ENCODE measurements around the gene VSTM2B. TPM values are rescaled to one million over a fixed set of nuclear protein-coding genes. Genes with fewer than 3 reads are reported as not detected.
"Not testable (repeated sequence)": the region's sequence is repeated elsewhere in the genome, so short reads cannot be mapped to it uniquely, and the experiment has no call there.

The VSTM2B gene
- total RNA-seq, 2 donors from 2014 or later, result not detected

DNA sequence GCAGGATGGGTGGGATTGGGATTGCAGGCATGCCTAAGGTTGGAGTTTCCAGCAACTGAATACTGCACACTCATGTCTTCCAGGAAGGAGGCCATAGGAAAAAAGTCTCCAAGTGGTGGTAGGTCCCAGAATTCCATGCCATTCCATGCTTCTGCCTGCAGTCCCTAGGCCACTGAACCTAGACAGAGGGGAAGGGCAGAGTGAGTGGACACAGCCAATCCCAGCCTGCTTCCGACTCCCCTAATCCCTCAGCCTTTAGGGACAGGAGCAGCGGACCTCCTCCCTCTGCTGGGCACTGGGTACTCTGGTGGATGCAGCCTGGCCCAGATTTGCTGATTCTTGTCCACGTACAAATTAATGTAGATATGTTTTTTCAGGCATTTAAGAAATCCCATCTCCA, 17.0 kb downstream of the VSTM2B start:
- no peak for DNase-seq
- Mint-ChIP-seq H3K27me3 (peaks cover 11% of the 10 kb centered on the region), H3K4me3 (no peak overlapping the region), H3K27ac (no peak overlapping the region), H3K4me1 (peaks cover 3% of the 10 kb centered on the region), H3K36me3 (ENCODE audit: low read depth) (peaks cover 10% of the 10 kb centered on the region)
- H3K9me3 ChIP-seq (ENCODE audit: control insufficient read depth, low read length, poor library complexity, severe bottlenecking), result no peaks in the 10 kb centered on the region
- no peak for ATAC-seq

DNA sequence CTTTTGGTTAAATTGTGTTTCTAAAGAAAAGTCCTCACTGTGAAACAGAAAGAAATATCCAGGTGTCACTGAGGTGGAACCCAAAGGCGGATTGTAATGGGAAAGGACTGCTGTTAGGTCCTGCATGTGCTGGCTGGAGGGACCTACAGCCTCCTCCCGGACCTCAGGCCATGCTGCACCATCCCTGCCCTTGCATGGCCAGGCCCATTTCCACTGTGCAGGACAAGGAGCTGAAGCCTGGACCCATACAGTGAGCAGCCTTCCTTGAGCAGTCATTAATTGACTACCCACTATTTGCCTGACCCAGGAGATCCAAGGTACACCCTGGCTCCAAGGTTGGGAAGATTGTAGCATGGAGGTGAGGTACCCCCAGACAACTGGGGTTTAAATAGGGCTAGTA, 17.6 kb downstream of the VSTM2B start:
- Mint-ChIP-seq H3K4me1 (peaks cover 3% of the 10 kb centered on the region), H3K36me3 (ENCODE audit: low read depth) (peaks cover 8% of the 10 kb centered on the region), H3K4me3 (no peak overlapping the region), H3K27ac (no peak overlapping the region), H3K27me3 (peaks cover 15% of the 10 kb centered on the region)
- ATAC-seq (no peak), DNase-seq (no peak)
- no peaks in the 10 kb centered on the region for H3K9me3 ChIP-seq (ENCODE audit: control insufficient read depth, low read length, poor library complexity, severe bottlenecking)

DNA sequence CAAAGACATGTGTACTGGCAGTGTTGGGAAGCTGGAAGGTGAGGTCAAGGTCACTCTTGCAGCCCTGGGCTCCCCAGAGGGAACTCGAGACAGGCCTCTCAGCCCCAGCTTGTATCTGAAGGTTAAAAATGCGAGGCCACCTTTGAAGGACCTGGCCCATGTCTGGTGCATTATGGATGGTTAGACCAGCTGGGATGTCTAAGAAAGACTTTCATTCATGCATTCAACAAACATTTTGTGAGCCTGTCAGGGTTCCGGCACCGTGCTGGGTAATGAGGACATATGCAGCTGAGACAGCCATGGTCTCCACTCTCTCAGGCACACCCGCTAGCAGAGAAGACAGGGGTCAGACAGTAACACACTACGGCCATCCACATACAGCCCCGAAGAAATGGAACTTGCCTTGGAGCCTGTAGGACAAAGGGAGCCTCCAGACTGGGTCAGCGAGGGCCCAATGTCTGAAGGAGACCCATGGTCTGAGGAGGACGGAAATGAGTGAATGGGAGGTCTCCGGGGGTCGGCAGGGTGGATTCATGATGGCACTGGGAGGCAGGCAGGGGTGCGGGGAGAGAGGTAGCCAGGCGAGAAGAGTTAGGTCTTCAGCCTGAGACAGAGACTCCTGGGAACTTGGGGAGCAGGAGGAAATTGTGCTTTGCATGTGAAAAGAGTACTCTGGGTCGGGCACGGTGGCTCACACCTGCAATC, 19.0 kb downstream of the VSTM2B start:
- DNase-seq (no peak), ATAC-seq (no peak)
- no peak overlapping the region for H3K27ac Mint-ChIP-seq
- no peaks in the 10 kb centered on the region for H3K9me3 ChIP-seq (ENCODE audit: control insufficient read depth, low read length, poor library complexity, severe bottlenecking)
- no peak overlapping the region for H3K4me3 Mint-ChIP-seq
- H3K4me1 Mint-ChIP-seq, result peaks cover 3% of the 10 kb centered on the region
- peaks cover 7% of the 10 kb centered on the region for H3K36me3 Mint-ChIP-seq (ENCODE audit: low read depth)
- H3K27me3 Mint-ChIP-seq, result peaks cover 21% of the 10 kb centered on the region

DNA sequence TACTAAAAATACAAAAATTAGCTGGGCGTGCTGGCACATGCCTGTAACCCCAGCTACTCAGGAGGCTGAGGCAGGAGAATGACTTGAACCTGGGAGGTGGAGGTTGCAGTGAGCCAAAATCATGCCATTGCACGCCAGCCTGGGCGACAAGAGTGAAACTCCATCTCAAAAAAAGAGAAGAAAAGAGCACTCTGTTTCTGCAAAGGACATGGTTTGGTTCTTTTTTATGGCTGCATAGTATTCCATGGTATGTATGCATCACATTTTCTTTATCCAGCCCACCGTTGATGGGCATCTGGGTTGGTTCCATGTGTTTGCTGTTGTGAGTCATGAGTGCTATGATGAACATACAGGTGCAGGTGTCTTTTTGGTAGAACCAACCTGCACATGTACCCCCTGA, 19.7 kb downstream of the VSTM2B start:
- H3K36me3 Mint-ChIP-seq (ENCODE audit: low read depth); H3K4me1 Mint-ChIP-seq; H3K9me3 ChIP-seq (ENCODE audit: control insufficient read depth, low read length, poor library complexity, severe bottlenecking); ATAC-seq; DNase-seq; H3K4me3 Mint-ChIP-seq; H3K27ac Mint-ChIP-seq: not testable (repeated sequence)
- peaks cover 24% of the 10 kb centered on the region for H3K27me3 Mint-ChIP-seq

DNA sequence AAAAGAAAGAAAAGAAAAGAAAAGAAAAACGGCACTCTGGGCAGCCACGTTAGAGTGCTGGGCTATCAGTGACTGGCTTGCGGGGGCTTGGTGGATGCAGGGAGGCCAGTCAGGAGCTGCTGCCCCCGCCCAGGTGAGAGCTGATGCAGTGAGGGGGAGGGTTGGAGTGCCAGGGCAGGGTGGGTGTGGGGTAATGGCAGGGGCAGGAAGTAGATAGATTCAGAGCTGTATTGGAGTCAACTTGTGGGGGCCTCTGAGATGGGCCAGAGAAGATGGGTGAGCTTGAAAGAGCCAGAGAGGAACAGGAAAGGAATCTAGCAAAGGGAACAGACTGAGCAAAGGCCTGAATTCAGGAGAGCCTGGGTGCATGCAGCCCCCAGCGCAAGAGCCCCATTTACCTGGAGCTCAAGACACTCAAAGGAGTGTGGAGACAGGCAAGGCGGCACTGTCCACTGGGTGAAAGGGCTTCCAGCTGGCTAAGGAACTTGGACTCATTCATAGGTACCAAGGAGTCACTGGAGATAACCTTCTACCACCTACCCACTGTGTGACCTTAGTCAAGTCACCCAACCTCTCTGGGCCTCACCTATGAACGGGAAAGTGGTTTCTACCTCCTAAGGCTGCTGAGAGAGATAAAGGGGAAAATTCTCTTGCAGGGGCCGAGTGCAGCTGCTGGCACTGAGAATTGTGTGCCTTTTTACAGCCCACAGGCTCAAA, 20.2 kb downstream of the VSTM2B start:
- H3K4me1 Mint-ChIP-seq, result peaks cover 3% of the 10 kb centered on the region
- H3K27ac Mint-ChIP-seq, result no peak overlapping the region
- no peaks in the 10 kb centered on the region for H3K9me3 ChIP-seq (ENCODE audit: control insufficient read depth, low read length, poor library complexity, severe bottlenecking)
- DNase-seq (no peak), ATAC-seq (no peak)
- no peak overlapping the region for H3K4me3 Mint-ChIP-seq
- peaks cover 27% of the 10 kb centered on the region for H3K27me3 Mint-ChIP-seq
- peaks cover 7% of the 10 kb centered on the region for H3K36me3 Mint-ChIP-seq (ENCODE audit: low read depth)

DNA sequence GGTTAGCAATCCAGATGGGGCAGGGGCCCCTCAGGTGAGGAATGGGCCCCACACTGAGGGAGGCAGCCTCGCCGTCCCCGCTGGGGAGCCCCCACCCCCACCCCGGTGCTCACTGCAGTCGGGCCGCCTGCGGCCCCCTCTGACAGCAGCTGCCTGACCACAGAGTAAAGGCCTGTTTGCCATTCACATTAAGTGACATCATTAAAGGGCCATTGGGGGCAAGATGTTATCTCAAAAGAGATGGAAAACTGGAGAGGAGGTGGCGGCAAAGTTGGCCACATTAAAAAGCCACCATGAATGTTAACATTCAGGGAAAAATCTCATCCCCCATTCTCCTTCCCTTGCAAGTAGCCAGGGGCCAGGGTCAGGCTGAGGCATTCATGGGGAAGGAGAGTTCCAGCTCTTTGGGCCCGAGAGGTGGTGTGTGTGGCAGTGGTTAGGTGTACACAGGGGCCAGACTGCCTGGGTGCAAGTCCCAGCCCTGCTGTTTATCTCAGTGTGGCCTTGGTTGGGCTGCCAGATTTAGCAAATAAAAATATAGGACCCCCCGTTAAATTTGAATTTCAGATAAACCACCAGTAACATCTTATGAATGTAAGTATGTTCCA, 20.9 kb downstream of the VSTM2B start:
- H3K27ac Mint-ChIP-seq, result no peak overlapping the region
- no peak for ATAC-seq
- peaks cover 27% of the 10 kb centered on the region for H3K27me3 Mint-ChIP-seq
- no peak overlapping the region for H3K4me3 Mint-ChIP-seq
- peaks cover 3% of the 10 kb centered on the region for H3K4me1 Mint-ChIP-seq
- no peak for DNase-seq
- no peaks in the 10 kb centered on the region for H3K9me3 ChIP-seq (ENCODE audit: control insufficient read depth, low read length, poor library complexity, severe bottlenecking)
- peaks cover 7% of the 10 kb centered on the region for H3K36me3 Mint-ChIP-seq (ENCODE audit: low read depth)

DNA sequence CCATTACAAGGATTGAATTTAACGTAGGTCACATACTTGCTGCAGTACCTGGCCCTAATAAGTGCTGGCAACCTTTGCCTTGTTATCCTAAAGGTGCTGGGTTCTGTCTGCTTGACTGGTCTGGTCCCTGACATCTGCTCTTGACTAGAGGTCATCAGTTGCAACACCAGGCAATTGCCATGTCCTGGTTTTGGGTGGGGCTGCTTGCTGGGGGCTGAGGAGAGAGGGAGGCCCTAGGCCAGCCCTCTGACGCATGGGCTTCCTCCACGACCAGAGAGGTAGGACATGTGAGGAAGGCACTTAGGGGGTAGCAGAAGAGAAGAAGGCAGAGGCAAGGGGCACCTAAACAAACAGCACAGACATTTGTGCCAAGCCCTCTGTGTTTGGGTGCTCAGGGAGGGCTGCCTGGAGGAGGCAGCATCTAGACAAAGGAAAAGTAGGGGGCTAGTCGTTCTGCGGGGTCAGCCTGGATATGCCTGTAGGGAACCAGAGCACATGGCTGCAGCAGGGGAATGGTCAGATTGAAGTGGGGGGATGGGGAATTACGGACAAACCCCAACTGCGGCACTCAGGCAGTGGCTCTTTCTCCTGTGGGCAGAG, 21.7 kb downstream of the VSTM2B start:
- peaks cover 3% of the 10 kb centered on the region for H3K4me1 Mint-ChIP-seq
- no peaks in the 10 kb centered on the region for H3K9me3 ChIP-seq (ENCODE audit: control insufficient read depth, low read length, poor library complexity, severe bottlenecking)
- ATAC-seq, result no peak
- DNase-seq, result no peak
- no peak overlapping the region for H3K4me3 Mint-ChIP-seq
- no peak overlapping the region for H3K27ac Mint-ChIP-seq
- H3K27me3 Mint-ChIP-seq, result peaks cover 27% of the 10 kb centered on the region
- H3K36me3 Mint-ChIP-seq (ENCODE audit: low read depth), result peaks cover 7% of the 10 kb centered on the region

DNA sequence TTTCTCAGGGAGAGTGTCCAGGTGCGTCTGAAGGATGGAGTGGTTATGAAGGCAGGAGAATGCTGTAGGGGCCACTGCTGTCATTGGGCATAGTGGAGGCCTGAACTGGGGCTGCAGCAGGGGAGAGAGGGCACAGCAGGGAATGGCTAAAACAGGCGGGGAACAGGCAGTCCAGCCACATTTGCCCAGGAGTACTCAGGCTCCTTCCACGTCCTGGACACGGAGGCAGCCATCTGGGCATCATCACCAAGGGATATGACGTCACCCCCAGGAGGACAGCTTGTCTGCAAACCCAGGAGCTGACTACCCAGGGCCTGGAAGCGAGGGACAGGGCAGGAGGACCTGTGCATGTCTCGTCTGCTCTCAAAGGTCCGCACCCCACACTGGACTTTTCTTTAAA, 22.2 kb downstream of the VSTM2B start:
- H3K36me3 Mint-ChIP-seq (ENCODE audit: low read depth), result peaks cover 7% of the 10 kb centered on the region
- no peak for DNase-seq
- H3K4me1 Mint-ChIP-seq, result peaks cover 3% of the 10 kb centered on the region
- no peak overlapping the region for H3K27ac Mint-ChIP-seq
- H3K4me3 Mint-ChIP-seq, result no peak overlapping the region
- no peaks in the 10 kb centered on the region for H3K9me3 ChIP-seq (ENCODE audit: control insufficient read depth, low read length, poor library complexity, severe bottlenecking)
- ATAC-seq, result no peak
- peaks cover 27% of the 10 kb centered on the region for H3K27me3 Mint-ChIP-seq

DNA sequence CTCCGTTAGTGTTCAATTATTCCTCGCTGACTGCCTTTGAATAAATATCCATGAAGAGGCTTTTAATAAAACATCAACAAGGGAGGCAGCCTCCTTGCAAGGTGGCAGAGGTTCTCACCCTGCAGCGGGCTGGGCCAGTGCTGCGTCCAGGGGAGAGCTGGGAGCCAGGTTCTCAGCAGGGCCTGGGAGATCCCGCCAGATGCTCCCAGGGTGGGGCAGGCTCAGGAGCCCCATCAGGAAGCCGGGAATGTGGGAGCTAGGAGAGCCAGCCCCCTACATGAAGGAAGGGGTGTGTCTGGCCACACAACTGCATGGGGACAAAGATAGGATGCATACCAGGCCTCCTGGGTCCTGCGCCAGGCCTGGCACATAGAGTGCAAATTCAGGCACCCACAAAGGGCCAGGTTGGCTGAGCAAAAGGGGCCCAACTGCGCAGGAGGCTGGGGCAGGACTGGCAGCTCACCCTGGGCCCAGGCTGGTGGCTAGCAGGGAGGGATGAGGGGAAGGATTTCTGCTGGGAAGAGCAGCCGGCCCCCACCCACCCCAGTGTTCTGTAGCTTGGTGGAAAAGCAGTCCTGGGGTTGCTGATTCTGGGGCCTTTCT, 22.8 kb downstream of the VSTM2B start:
- peaks cover 7% of the 10 kb centered on the region for H3K36me3 Mint-ChIP-seq (ENCODE audit: low read depth)
- no peak overlapping the region for H3K27ac Mint-ChIP-seq
- H3K9me3 ChIP-seq (ENCODE audit: control insufficient read depth, low read length, poor library complexity, severe bottlenecking), result no peaks in the 10 kb centered on the region
- no peak overlapping the region for H3K4me3 Mint-ChIP-seq
- peaks cover 3% of the 10 kb centered on the region for H3K4me1 Mint-ChIP-seq
- peaks cover 27% of the 10 kb centered on the region for H3K27me3 Mint-ChIP-seq
- no peak for ATAC-seq
- no peak for DNase-seq

DNA sequence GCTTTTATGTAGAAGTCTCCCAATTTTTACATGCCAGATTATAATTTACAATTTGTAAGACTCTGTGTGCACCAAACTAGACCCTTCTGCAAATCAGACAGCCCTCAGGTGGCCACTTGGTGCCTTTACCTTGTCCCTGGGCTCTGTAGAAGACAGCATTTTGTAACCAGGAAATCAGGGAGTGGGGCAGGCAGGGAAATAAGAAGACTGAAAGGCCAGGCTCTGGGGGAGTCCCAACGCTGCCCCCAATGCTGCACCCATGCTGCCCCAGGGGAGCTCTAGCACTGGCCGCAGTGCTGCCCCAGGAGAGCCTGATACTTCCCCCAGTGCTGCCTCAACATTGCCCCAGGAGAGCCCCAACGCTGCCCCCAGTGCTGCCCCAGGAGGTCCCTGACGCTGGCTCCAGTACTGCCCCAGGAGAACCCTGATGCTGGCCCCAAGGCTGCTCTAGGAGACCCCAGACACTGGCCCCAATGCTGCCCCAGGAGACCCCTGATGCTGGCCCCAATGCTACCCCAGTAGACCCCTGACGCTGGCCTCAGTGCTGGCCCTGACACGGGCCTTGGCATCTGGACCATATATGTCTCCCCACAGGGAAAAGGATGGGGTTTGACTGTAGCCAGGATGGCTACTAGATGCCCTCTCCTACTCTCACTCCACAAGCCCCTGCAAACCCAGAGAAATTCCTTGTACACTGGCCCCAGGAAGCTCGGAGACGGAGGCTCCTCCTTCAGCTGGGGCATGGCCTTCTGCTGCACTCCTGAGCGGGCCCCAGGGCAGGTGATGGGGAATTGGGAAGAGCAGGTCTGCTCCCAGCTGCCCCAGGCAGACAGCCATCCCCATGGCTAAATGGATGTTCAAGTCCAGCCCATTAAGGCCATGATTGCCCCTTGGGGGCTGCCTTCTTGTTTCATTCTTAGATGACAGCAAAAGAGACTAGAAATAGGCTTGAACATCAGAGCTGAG, 23.6 kb downstream of the VSTM2B start:
- no peak overlapping the region for H3K4me3 Mint-ChIP-seq

DNA sequence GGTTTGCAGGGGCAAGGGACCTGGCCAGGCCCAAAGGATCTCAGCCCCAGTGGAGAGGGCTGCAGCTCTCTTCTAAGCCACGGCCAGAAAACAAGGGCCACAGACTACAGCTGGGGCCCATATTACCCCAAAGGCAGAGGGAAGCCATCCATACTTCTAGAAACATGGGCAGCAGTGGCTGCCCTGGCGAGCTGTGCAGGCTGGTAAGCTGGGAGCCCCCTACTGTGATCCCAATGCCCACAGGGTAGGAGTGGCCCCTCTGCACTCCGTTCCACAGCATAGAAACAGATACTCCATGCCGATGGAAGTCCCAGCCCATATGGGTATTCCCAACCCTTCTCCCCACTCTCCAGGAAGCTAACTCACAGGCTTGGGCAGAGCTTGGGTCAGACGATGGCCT, 25.1 kb downstream of the VSTM2B start:
- H3K27me3 Mint-ChIP-seq, result peaks cover 23% of the 10 kb centered on the region
- H3K36me3 Mint-ChIP-seq (ENCODE audit: low read depth), result peaks cover 4% of the 10 kb centered on the region
- H3K4me3 Mint-ChIP-seq, result no peak overlapping the region
- ATAC-seq (no peak), DNase-seq (no peak)
- peaks cover 3% of the 10 kb centered on the region for H3K4me1 Mint-ChIP-seq
- no peak overlapping the region for H3K27ac Mint-ChIP-seq
- H3K9me3 ChIP-seq (ENCODE audit: control insufficient read depth, low read length, poor library complexity, severe bottlenecking), result no peaks in the 10 kb centered on the region

More for the DNA sequence above, 23.6 kb downstream of the VSTM2B start:
- H3K9me3 ChIP-seq (ENCODE audit: control insufficient read depth, low read length, poor library complexity, severe bottlenecking), result no peaks in the 10 kb centered on the region
- H3K36me3 Mint-ChIP-seq (ENCODE audit: low read depth), result peaks cover 7% of the 10 kb centered on the region
- H3K4me1 Mint-ChIP-seq, result peaks cover 3% of the 10 kb centered on the region
- peaks cover 27% of the 10 kb centered on the region for H3K27me3 Mint-ChIP-seq
- H3K27ac Mint-ChIP-seq, result no peak overlapping the region
- DNase-seq (no peak), ATAC-seq (no peak)

DNA sequence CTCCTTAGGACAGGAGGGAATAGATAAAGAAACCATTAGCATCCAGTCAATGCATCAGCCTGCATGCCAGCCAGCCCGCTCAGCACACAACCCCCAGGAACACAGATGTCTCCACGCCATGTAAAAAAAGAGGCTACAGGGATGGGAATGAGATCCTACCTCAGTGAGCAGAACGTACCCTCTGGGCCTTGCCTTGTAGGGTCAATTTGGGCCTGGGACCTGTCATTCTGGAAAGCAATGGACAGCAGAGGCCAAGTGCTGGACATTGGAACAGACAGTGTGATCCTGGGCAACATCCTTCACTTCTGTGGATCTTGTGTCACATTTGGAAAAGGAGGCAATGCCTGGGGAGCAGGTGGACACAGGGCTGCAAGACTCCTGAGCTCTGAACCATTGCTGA, 26.0 kb downstream of the VSTM2B start:
- Mint-ChIP-seq H3K27ac (no peak overlapping the region), H3K27me3 (peaks cover 23% of the 10 kb centered on the region), H3K36me3 (ENCODE audit: low read depth) (peaks cover 4% of the 10 kb centered on the region), H3K4me1 (peaks cover 3% of the 10 kb centered on the region), H3K4me3 (no peak overlapping the region)
- ATAC-seq, result no peak
- no peak for DNase-seq
- no peaks in the 10 kb centered on the region for H3K9me3 ChIP-seq (ENCODE audit: control insufficient read depth, low read length, poor library complexity, severe bottlenecking)

All from T-helper 17 cell (primary cell).